Loucy (cell line): ENCODE results near the gene URI1.
"Not testable (repeated sequence)": the region's sequence is repeated elsewhere in the genome, so short reads cannot be mapped to it uniquely, and the experiment has no call there.

Source experiments
- H2AFZ ChIP-seq: fragments of 200-600 bp; sonication (generic); 2 replicates; pipeline ENCODE4 v1.6.0; 2016; ENCODE audit warnings: antibody characterized with exemption, mild to moderate bottlenecking, low read length, moderate library complexity
- H3F3A ChIP-seq: fragments of 200-600 bp; 2 replicates; pipeline ENCODE4 v1.6.0; 2016; ENCODE audit warnings: antibody characterized with exemption, low read depth, mild to moderate bottlenecking
- H3K27me3 ChIP-seq: fragments of 200-600 bp; sonication (generic); 2 replicates; pipeline ENCODE4 v1.6.1; 2014; ENCODE audit warnings: low read length, mild to moderate bottlenecking; ENCODE audit not compliant: insufficient read depth, poor library complexity, severe bottlenecking
- H3K36me3 ChIP-seq: fragments of 200-600 bp; sonication (generic); 2 replicates; pipeline ENCODE4 v1.6.1; 2016; ENCODE audit warnings: low read length; ENCODE audit not compliant: insufficient read depth
- H3K4me1 ChIP-seq: fragments of 200-600 bp; sonication (generic); 2 replicates; pipeline ENCODE4 v1.5.1; 2014; ENCODE audit warnings: low read length, mild to moderate bottlenecking; ENCODE audit not compliant: insufficient read depth, poor library complexity, severe bottlenecking
- H3K4me2 ChIP-seq: fragments of 200-600 bp; sonication (generic); 2 replicates; pipeline ENCODE4 v1.6.0; 2014; ENCODE audit warnings: antibody characterized with exemption, low read length, low read depth, mild to moderate bottlenecking; ENCODE audit not compliant: poor library complexity, severe bottlenecking
- H3K4me3 ChIP-seq: fragments of 200-600 bp; sonication (generic); 2 replicates; pipeline ENCODE4 v1.5.1; 2014; ENCODE audit warnings: low read length, mild to moderate bottlenecking, mixed read lengths; ENCODE audit not compliant: poor library complexity, severe bottlenecking
- H3K79me2 ChIP-seq: fragments of 200-600 bp; sonication (generic); 2 replicates; pipeline ENCODE4 v1.6.1; 2014; ENCODE audit warnings: low read length; ENCODE audit not compliant: insufficient read depth
- H3K9ac ChIP-seq: fragments of 200-600 bp; sonication (generic); 2 replicates; pipeline ENCODE4 v1.6.0; 2014; ENCODE audit warnings: mild to moderate bottlenecking, low read depth, low read length, moderate library complexity; ENCODE audit not compliant: poor library complexity, severe bottlenecking
- H3K9me2 ChIP-seq: fragments of 200-600 bp; sonication (generic); replicated peaks from 2 replicates; pipeline ENCODE4 v1.6.1; 2016; ENCODE audit warnings: low read depth, low read length, mixed read lengths
- H3K9me3 ChIP-seq: fragments of 200-600 bp; sonication (generic); 2 replicates; pipeline ENCODE4 v1.6.1; 2014; ENCODE audit warnings: mild to moderate bottlenecking, antibody characterized with exemption, low read length, low read depth; ENCODE audit not compliant: insufficient read depth
- H4K20me1 ChIP-seq: fragments of 200-600 bp; sonication (generic); 2 replicates; pipeline ENCODE4 v1.6.0; 2014; ENCODE audit warnings: antibody characterized with exemption, low read length, mild to moderate bottlenecking; ENCODE audit not compliant: insufficient read depth, poor library complexity, severe bottlenecking
- EZH2phosphoT487 ChIP-seq: fragments of 200-600 bp; IDR thresholded peaks from 2 replicates; pipeline ENCODE4 v1.6.1; 2018; ENCODE audit warnings: antibody characterized with exemption, mild to moderate bottlenecking, moderate library complexity, borderline replicate concordance
- TF ChIP-seq, protein P1 (sequence below): fragments of 200-600 bp; sonication (generic); conservative IDR thresholded peaks from 2 replicates; pipeline ENCODE4 v1.5.1; 2014; ENCODE audit warnings: mild to moderate bottlenecking, antibody characterized with exemption, low read length

URI1 gene

DNA sequence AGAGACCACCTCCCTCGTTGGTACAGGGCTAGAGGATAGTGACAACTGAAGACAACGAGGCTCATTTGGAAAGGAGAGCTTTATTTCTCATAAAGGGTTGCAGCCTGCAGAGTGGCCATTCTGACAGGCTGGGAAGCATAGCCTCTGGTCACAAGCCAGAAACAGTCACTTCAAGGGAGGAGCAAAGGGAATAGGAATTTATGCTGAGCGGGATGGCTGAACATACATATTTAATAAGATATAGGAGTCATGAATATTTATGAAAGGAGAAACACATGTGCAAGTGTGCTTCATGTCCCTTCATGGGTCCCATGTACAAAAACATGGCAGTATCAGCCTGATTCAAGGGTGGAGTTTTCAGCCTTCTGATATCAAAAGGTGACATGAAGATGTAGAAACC is 27.1 kb upstream of the URI1 start:
- Histone ChIP-seq H3K36me3 (no peaks in the 10 kb centered on the region), H4K20me1 (no peaks in the 10 kb centered on the region), H3K27me3 (no peaks in the 10 kb centered on the region), H3F3A (no peaks in the 10 kb centered on the region), H3K79me2 (no peaks in the 10 kb centered on the region), H3K9me3 (no peaks in the 10 kb centered on the region), H2AFZ (peak overlapping the region; percentile 61), H3K4me1 (peaks cover 36% of the 10 kb centered on the region), H3K9ac (peak overlapping the region; percentile 23), H3K9me2 (no peaks in the 10 kb centered on the region), H3K4me2 (no peak overlapping the region), H3K4me3 (no peak overlapping the region)
- TF ChIP-seq EZH2phosphoT487 = no peak
- TF ChIP-seq, protein P1, sequence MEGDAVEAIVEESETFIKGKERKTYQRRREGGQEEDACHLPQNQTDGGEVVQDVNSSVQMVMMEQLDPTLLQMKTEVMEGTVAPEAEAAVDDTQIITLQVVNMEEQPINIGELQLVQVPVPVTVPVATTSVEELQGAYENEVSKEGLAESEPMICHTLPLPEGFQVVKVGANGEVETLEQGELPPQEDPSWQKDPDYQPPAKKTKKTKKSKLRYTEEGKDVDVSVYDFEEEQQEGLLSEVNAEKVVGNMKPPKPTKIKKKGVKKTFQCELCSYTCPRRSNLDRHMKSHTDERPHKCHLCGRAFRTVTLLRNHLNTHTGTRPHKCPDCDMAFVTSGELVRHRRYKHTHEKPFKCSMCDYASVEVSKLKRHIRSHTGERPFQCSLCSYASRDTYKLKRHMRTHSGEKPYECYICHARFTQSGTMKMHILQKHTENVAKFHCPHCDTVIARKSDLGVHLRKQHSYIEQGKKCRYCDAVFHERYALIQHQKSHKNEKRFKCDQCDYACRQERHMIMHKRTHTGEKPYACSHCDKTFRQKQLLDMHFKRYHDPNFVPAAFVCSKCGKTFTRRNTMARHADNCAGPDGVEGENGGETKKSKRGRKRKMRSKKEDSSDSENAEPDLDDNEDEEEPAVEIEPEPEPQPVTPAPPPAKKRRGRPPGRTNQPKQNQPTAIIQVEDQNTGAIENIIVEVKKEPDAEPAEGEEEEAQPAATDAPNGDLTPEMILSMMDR = no peak

DNA sequence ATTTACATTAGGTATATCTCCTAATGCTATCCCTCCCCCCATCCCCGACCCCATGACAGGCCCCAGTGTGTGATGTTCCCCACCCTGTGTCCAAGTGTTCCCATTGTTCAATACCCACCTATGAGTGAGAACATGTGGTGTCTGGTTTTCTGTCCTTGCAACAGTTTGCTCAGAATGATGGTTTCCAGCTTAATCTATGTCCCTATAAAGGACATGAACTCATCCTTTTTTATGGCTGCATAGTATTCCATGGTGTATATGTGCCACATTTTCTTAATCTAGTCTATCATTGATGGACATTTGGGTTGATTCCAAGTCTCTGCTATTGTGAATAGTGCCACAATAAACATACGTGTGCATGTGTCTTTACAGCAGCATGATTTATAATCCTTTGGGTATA is 26.2 kb upstream of the URI1 start:
- Histone ChIP-seq H3K4me2 (peak overlapping the region; percentile 94), H3K9ac (peak overlapping the region; percentile 23), H3K4me1 (peaks cover 36% of the 10 kb centered on the region)
- H3K79me2 ChIP-seq, H3K9me2 ChIP-seq, H3K4me3 ChIP-seq, H3K27me3 ChIP-seq, H3K36me3 ChIP-seq, H3F3A ChIP-seq, H4K20me1 ChIP-seq, H2AFZ ChIP-seq, H3K9me3 ChIP-seq: not testable (repeated sequence)

DNA sequence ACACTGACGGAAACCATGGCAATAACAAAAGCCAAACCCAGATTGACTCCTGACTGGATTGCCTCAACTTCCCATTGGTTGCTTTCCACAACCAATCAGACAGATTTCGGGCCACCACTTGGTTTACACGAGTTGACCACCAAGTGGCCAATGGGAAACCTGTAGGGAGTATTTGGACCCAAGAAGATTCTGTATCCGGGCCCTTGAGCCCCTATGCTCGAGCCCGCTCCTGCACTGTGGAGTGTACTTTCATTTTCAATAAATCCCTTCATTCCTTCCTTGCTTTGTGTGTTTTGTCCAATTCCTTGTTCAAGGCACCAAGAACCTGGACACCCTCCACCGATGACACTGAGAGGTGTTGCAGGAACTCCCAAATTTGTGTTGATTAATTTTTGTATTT is 24.1 kb upstream of the URI1 start:
- Histone ChIP-seq H3K36me3 (no peaks in the 10 kb centered on the region), H3K9ac (no peak overlapping the region), H3K4me2 (no peak overlapping the region), H3K27me3 (no peaks in the 10 kb centered on the region), H3K79me2 (no peaks in the 10 kb centered on the region), H4K20me1 (no peaks in the 10 kb centered on the region), H3K4me1 (peaks cover 36% of the 10 kb centered on the region), H3K9me3 (no peaks in the 10 kb centered on the region), H3K9me2 (no peaks in the 10 kb centered on the region), H3K4me3 (no peak overlapping the region), H2AFZ (no peak overlapping the region), H3F3A (no peaks in the 10 kb centered on the region)
- no peak for TF ChIP-seq EZH2phosphoT487
- TF ChIP-seq, protein P1 = no peak

DNA sequence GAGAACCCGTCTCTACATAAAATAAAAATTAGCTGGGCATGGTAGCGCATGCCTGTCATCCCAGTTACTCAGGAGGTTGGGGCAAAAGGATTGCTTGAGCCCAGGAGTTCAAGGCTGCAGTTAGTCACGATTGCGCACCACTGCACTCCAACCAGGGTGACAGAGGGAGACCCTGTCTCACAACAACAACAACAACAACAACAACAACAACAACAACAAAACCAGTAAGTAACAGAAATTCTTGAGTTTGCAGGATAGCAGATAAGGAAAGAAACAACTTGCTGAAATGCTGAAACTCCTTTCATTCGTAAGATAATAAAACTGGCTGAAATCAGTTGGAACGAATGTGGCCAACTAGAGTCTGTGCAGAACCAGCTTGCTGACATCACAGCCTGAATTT is 23.1 kb upstream of the URI1 start:
- Histone ChIP-seq H3K9me2 (no peaks in the 10 kb centered on the region), H3F3A (no peaks in the 10 kb centered on the region), H3K4me2 (no peak overlapping the region), H3K9me3 (no peaks in the 10 kb centered on the region), H3K79me2 (no peaks in the 10 kb centered on the region), H3K9ac (no peak overlapping the region), H3K27me3 (no peaks in the 10 kb centered on the region), H3K36me3 (no peaks in the 10 kb centered on the region), H3K4me1 (peaks cover 39% of the 10 kb centered on the region), H2AFZ (0 out of 2 replicates have a peak overlapping the region, but pooled peaks have one; percentile 7), H3K4me3 (no peak overlapping the region), H4K20me1 (no peaks in the 10 kb centered on the region)
- TF ChIP-seq, protein P1 = no peak
- no peak for TF ChIP-seq EZH2phosphoT487
